BE2C (cell line): Measurements from ENCODE around the gene PCDHGC3.
A peak's percentile ranks its signal among the peaks of the same experiment; 100 is the strongest.

Experiments
- DNase-seq: peaks from one replicate; pipeline ENCODE4 v3.0.0-alpha.2; 2020
- H3K27me3 ChIP-seq: fragments of 250-450 bp; sonication (Bioruptor Pico); 2 replicates; pipeline ENCODE4 v1.5.1; 2020; ENCODE audit warnings: mild to moderate bottlenecking
- H3K36me3 ChIP-seq: fragments of 250-450 bp; sonication (Bioruptor Pico); 2 replicates; pipeline ENCODE4 v1.5.1; 2020; ENCODE audit warnings: mild to moderate bottlenecking
- H3K4me1 ChIP-seq: fragments of 250-450 bp; sonication (Bioruptor Pico); 2 replicates; pipeline ENCODE4 v1.5.1; 2020
- H3K4me3 ChIP-seq: 2 replicates; pipeline ENCODE4 v1.5.1; 2011; ENCODE audit warnings: low read depth, low read length
- H3K9me3 ChIP-seq: fragments of 250-450 bp; sonication (Bioruptor Pico); 2 replicates; pipeline ENCODE4 v1.5.1; 2020
- CTCF ChIP-seq: IDR thresholded peaks from 2 replicates; pipeline ENCODE4 v1.5.1; 2012; ENCODE audit warnings: mild to moderate bottlenecking, low read depth, low read length

PCDHGC3 gene

GRCh38 chr5:141512911-141513626, 37.3 kb downstream of the PCDHGC3 start:
- peak overlapping the region; percentile 73 for H3K4me3 ChIP-seq
- no peaks in the 10 kb centered on the region for H3K9me3 ChIP-seq
- TF ChIP-seq CTCF = no peak
- H3K27me3 ChIP-seq = no peaks in the 10 kb centered on the region
- H3K36me3 ChIP-seq = peaks cover 41% of the 10 kb centered on the region
- peaks cover 19% of the 10 kb centered on the region for H3K4me1 ChIP-seq
- peak; percentile 87 for DNase-seq

GRCh38 chr5:141513627-141514329, 38.0 kb downstream of the PCDHGC3 start:
- Histone ChIP-seq H3K36me3 (peaks cover 41% of the 10 kb centered on the region), H3K27me3 (no peaks in the 10 kb centered on the region), H3K4me3 (peak overlapping the region; percentile 73), H3K4me1 (peaks cover 14% of the 10 kb centered on the region), H3K9me3 (no peaks in the 10 kb centered on the region)
- no peak for TF ChIP-seq CTCF
- peak; percentile 89 for DNase-seq

GRCh38 chr5:141514330-141515133, 38.8 kb downstream of the PCDHGC3 start:
- H3K4me1 ChIP-seq = peaks cover 11% of the 10 kb centered on the region
- peaks cover 48% of the 10 kb centered on the region for H3K36me3 ChIP-seq
- DNase-seq = peak; percentile 90
- no peak for TF ChIP-seq CTCF
- no peaks in the 10 kb centered on the region for H3K9me3 ChIP-seq
- no peaks in the 10 kb centered on the region for H3K27me3 ChIP-seq
- peak overlapping the region; percentile 73 for H3K4me3 ChIP-seq

- peaks cover 52% of the 10 kb centered on the region for H3K36me3 ChIP-seq
- TF ChIP-seq CTCF = no peak
- no peak for DNase-seq
- no peak overlapping the region for H3K4me3 ChIP-seq
- H3K27me3 ChIP-seq = no peaks in the 10 kb centered on the region
- peaks cover 7% of the 10 kb centered on the region for H3K4me1 ChIP-seq
- H3K9me3 ChIP-seq = no peaks in the 10 kb centered on the region
Observed at GRCh38 chr5:141515141-141515540, 39.4 kb downstream of the PCDHGC3 start.

- H3K36me3 ChIP-seq = peaks cover 52% of the 10 kb centered on the region
- TF ChIP-seq CTCF = no peak
- H3K4me1 ChIP-seq = peaks cover 7% of the 10 kb centered on the region
- no peaks in the 10 kb centered on the region for H3K9me3 ChIP-seq
- H3K4me3 ChIP-seq = no peak overlapping the region
- H3K27me3 ChIP-seq = no peaks in the 10 kb centered on the region
- DNase-seq = no peak
Observed at GRCh38 chr5:141515946-141516671, 40.3 kb downstream of the PCDHGC3 start.
